ENCODE results near the gene SDHC. TPM values are rescaled to one million over a fixed set of nuclear protein-coding genes. Genes with fewer than 3 reads are reported as not detected.

SDHC gene
- total and polyA plus RNA-seq, 2 of the 8 experiments (the other 6 are each of a cell fraction or from before 2014, with no cell fraction given): 224 to 305 TPM

DNA sequence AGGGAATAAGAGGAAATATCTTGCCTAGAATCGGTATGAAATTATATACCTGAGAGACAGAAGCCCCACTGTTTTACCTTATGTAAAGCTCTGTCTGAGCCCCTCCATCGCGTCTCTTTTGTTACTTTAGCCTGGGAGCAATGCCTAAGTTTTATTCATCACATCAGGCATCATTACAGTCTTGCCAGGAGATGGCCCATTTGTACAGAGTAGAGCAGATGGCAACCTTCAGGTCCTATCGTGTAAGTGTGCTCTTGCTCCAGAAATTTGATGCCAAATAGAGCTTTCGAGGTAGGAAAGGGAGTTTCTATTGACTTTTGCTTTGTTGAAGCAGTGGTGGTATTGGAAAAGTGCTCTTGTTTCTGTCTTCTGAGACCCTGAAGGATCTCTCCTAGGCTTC is 28.6 kb downstream of the SDHC start (continued):
- no peak for TF ChIP-seq TAF7 (optimal IDR thresholded peaks at IDR 0.05; ENCODE audit: borderline replicate concordance, low read depth, low read length)
- no peak for TF ChIP-seq CEBPB (IDR thresholded peaks at IDR 0.05; ENCODE audit: low read depth, low read length)
- no peak for TF ChIP-seq SP1 (IDR thresholded peaks at IDR 0.05; ENCODE audit: low read depth, low read length)
- TF ChIP-seq RNF2 (IDR thresholded peaks at IDR 0.05; ENCODE audit: borderline replicate concordance, low read depth, low read length, missing control alignments, poor library complexity, severe bottlenecking): no peak
- no peak for TF ChIP-seq TAF1 (IDR thresholded peaks at IDR 0.05; ENCODE audit: low read depth, low read length)
- no peak for TF ChIP-seq KDM4A (IDR thresholded peaks at IDR 0.05; ENCODE audit: low read depth, low read length, severe bottlenecking)

Measured in H1 (cell line).